Muscle layer of duodenum (tissue), 2 donors: ENCODE measurements around the gene RASGEF1B.
"Not testable (repeated sequence)": the region's sequence is repeated elsewhere in the genome, so short reads cannot be mapped to it uniquely, and the experiment has no call there.

Experiments
- H3K27ac ChIP-seq: one replicate; pipeline ENCODE4 v1.7.0; 2013; ENCODE audit warnings: mild to moderate bottlenecking, low read length
- H3K27me3 ChIP-seq: one replicate; pipeline ENCODE4 v1.7.0; 2013; ENCODE audit warnings: low read depth, mild to moderate bottlenecking, control low read depth, low read length
- H3K36me3 ChIP-seq, 2 donors: one replicate each; pipeline ENCODE4 v1.7.0; 2013; ENCODE audit warnings: low read length in 2 of 2, control low read depth in 1 of 2, mild to moderate bottlenecking in 1 of 2; ENCODE audit not compliant: insufficient read depth in 2 of 2, control insufficient read depth in 1 of 2
- H3K4me1 ChIP-seq, 2 donors: one replicate each; pipeline ENCODE4 v1.7.0; 2013; ENCODE audit warnings: low read length in 2 of 2, mild to moderate bottlenecking in 2 of 2, control low read depth in 1 of 2, moderate library complexity in 1 of 2; ENCODE audit not compliant: insufficient read depth in 2 of 2, control insufficient read depth in 1 of 2
- H3K4me3 ChIP-seq, 2 donors: one replicate each; pipeline ENCODE4 v1.7.0; 2013; ENCODE audit warnings: low read length in 2 of 2, low read depth in 1 of 2, mild to moderate bottlenecking in 1 of 2
- H3K9me3 ChIP-seq, 2 donors: one replicate each; pipeline ENCODE4 v1.7.0; 2013; ENCODE audit warnings: low read length in 2 of 2, control low read depth in 1 of 2, mild to moderate bottlenecking in 1 of 2; ENCODE audit not compliant: control insufficient read depth in 1 of 2
- donor health status: healthy.

The RASGEF1B gene

GRCh38 chr4:81409836-81410235 lies 61.9 kb downstream of the RASGEF1B start:
- Histone ChIP-seq H3K36me3 (no peaks in the 10 kb centered on the region), H3K27ac (no peak overlapping the region)

DNA sequence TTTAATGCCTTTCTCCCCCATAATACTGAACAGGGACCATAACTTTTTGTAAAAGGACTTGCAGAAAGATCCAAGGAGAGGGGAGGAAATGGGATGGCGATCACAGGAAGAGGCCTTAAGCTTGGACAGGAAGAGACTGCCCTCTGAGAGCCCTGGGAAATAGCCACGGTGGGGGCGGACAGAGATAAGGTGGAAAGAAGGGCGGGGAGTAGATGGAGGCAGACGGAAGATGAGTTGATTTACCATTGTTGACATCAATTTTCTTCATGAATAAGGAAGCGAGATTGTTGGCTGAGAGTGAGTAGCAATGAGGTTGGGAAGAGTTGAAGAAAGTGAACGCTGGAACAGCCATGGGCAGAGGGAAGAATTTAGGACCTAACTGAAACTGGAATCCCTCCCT lies 63.4 kb downstream of the RASGEF1B start:
- Histone ChIP-seq H3K36me3 (no peaks in the 10 kb centered on the region), H3K4me1 (no peaks in the 10 kb centered on the region), H3K9me3 (no peaks in the 10 kb centered on the region), H3K27me3 (no peaks in the 10 kb centered on the region), H3K4me3 (no peak overlapping the region), H3K27ac (no peak overlapping the region)

More at GRCh38 chr4:81409836-81410235, 61.9 kb downstream of the RASGEF1B start:
- H3K9me3 ChIP-seq: no peaks in the 10 kb centered on the region
- no peak overlapping the region for H3K4me3 ChIP-seq
- no peaks in the 10 kb centered on the region for H3K4me1 ChIP-seq
- no peaks in the 10 kb centered on the region for H3K27me3 ChIP-seq

DNA sequence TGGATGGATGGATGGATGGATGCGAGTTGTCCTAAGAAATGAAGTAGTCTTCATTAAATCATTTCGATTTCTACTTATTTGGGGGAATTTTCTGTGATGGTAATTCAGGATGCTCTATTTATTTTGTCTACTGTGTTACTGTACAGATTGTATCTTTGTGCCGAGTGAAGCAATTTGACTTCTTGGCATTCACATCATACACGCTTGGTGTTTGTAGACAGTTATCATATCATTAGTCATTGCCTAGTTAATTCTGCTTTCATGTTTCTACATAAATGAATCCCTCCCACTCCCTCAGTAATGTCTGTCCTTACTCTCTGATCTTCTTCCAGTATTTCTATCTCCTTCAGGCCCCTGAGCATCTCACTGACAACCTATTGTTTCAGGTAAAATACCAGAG lies 64.0 kb downstream of the RASGEF1B start:
- Histone ChIP-seq H3K4me1 (no peaks in the 10 kb centered on the region), H3K36me3 (no peaks in the 10 kb centered on the region), H3K27me3 (no peaks in the 10 kb centered on the region), H3K4me3 (no peak overlapping the region), H3K27ac (no peak overlapping the region), H3K9me3 (no peaks in the 10 kb centered on the region)

GRCh38 chr4:81406481-81406880 lies 65.2 kb downstream of the RASGEF1B start:
- H3K4me3 ChIP-seq, H3K27ac ChIP-seq, H3K27me3 ChIP-seq, H3K4me1 ChIP-seq, H3K36me3 ChIP-seq, H3K9me3 ChIP-seq: not testable (repeated sequence)

- no peak overlapping the region for H3K27ac ChIP-seq
- H3K4me1 ChIP-seq: no peaks in the 10 kb centered on the region
- H3K4me3 ChIP-seq: peak overlapping the region in 1 of 2 donors; percentile 28
- no peaks in the 10 kb centered on the region for H3K9me3 ChIP-seq
- no peaks in the 10 kb centered on the region for H3K36me3 ChIP-seq
- no peaks in the 10 kb centered on the region for H3K27me3 ChIP-seq
Observed at GRCh38 chr4:81405900-81406401, 65.8 kb downstream of the RASGEF1B start.

GRCh38 chr4:81404741-81405140 lies 67.0 kb downstream of the RASGEF1B start:
- H3K9me3 ChIP-seq: no peaks in the 10 kb centered on the region
- H3K4me1 ChIP-seq: no peaks in the 10 kb centered on the region
- H3K4me3 ChIP-seq: no peak overlapping the region
- no peak overlapping the region for H3K27ac ChIP-seq
- H3K27me3 ChIP-seq: no peaks in the 10 kb centered on the region
- no peaks in the 10 kb centered on the region for H3K36me3 ChIP-seq

DNA sequence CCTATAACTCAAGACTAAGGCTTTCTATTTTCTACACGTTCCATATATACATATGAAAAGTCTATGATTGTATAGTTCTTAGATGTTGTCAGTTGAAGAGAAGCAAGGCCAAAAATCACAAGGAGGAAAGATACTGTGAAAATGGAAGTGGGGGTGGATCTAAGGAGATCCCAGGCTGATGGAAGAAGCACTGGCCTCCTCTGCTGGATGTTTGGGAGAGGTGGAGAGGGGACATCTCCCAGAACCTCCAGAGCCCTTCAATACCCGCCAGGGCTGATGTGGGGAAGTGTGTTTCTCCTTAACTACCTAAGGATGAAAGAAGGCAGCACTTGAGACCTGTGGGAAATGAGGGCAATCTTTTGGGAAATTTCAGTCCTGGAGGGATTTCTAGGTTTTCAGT lies 67.4 kb downstream of the RASGEF1B start:
- H3K4me3 ChIP-seq: no peak overlapping the region
- H3K36me3 ChIP-seq: no peaks in the 10 kb centered on the region

GRCh38 chr4:81399306-81400086 lies 72.2 kb downstream of the RASGEF1B start:
- Histone ChIP-seq H3K4me1 (no peaks in the 10 kb centered on the region), H3K27me3 (no peaks in the 10 kb centered on the region), H3K9me3 (no peaks in the 10 kb centered on the region), H3K4me3 (no peak overlapping the region), H3K36me3 (no peaks in the 10 kb centered on the region), H3K27ac (no peak overlapping the region)

More for the DNA sequence above, 67.4 kb downstream of the RASGEF1B start:
- Histone ChIP-seq H3K27ac (no peak overlapping the region), H3K4me1 (no peaks in the 10 kb centered on the region), H3K9me3 (no peaks in the 10 kb centered on the region), H3K27me3 (no peaks in the 10 kb centered on the region)

- H3K27ac ChIP-seq: no peak overlapping the region
- no peak overlapping the region for H3K4me3 ChIP-seq
- H3K27me3 ChIP-seq: no peaks in the 10 kb centered on the region
- no peaks in the 10 kb centered on the region for H3K4me1 ChIP-seq
- H3K36me3 ChIP-seq: no peaks in the 10 kb centered on the region
- H3K9me3 ChIP-seq: no peaks in the 10 kb centered on the region
Observed at GRCh38 chr4:81398379-81398778, 73.3 kb downstream of the RASGEF1B start.

GRCh38 chr4:81397635-81398034 lies 74.1 kb downstream of the RASGEF1B start:
- H3K27ac ChIP-seq: no peak overlapping the region

GRCh38 chr4:81395239-81395638 lies 76.5 kb downstream of the RASGEF1B start:
- Histone ChIP-seq H3K36me3 (no peaks in the 10 kb centered on the region), H3K27ac (no peak overlapping the region), H3K27me3 (no peaks in the 10 kb centered on the region), H3K4me1 (no peaks in the 10 kb centered on the region), H3K4me3 (no peak overlapping the region), H3K9me3 (no peaks in the 10 kb centered on the region)

More at GRCh38 chr4:81397635-81398034, 74.1 kb downstream of the RASGEF1B start:
- H3K4me1 ChIP-seq: no peaks in the 10 kb centered on the region
- H3K9me3 ChIP-seq: no peaks in the 10 kb centered on the region
- no peaks in the 10 kb centered on the region for H3K36me3 ChIP-seq
- H3K4me3 ChIP-seq: no peak overlapping the region
- H3K27me3 ChIP-seq: no peaks in the 10 kb centered on the region

- H3K27me3 ChIP-seq: no peaks in the 10 kb centered on the region
- H3K9me3 ChIP-seq: no peaks in the 10 kb centered on the region
- H3K36me3 ChIP-seq: no peaks in the 10 kb centered on the region
- H3K4me1 ChIP-seq: no peaks in the 10 kb centered on the region
- H3K27ac ChIP-seq: no peak overlapping the region
- H3K4me3 ChIP-seq: no peak overlapping the region
Observed at GRCh38 chr4:81392164-81392563, 79.5 kb downstream of the RASGEF1B start.
